Fibroblast of pulmonary artery (primary cell): Measurements from ENCODE around the gene ERLEC1.

Experiments
- DNase-seq: peaks from one replicate; pipeline ENCODE4 v3.0.0-alpha.2; 2010; ENCODE audit warnings: low read depth
- H3K4me3 ChIP-seq: replicated peaks from 2 replicates; pipeline ENCODE4 v1.5.1; 2011; ENCODE audit warnings: low read depth, mild to moderate bottlenecking, control low read depth, low read length, moderate library complexity
- TF ChIP-seq, protein P1 (sequence below): IDR thresholded peaks from 2 replicates; pipeline ENCODE4 v1.5.1; 2011; ENCODE audit warnings: mild to moderate bottlenecking, control low read depth, low read length, inconsistent platforms; ENCODE audit errors: missing control alignments

Gene ERLEC1, protein sequence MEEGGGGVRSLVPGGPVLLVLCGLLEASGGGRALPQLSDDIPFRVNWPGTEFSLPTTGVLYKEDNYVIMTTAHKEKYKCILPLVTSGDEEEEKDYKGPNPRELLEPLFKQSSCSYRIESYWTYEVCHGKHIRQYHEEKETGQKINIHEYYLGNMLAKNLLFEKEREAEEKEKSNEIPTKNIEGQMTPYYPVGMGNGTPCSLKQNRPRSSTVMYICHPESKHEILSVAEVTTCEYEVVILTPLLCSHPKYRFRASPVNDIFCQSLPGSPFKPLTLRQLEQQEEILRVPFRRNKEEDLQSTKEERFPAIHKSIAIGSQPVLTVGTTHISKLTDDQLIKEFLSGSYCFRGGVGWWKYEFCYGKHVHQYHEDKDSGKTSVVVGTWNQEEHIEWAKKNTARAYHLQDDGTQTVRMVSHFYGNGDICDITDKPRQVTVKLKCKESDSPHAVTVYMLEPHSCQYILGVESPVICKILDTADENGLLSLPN

DNA sequence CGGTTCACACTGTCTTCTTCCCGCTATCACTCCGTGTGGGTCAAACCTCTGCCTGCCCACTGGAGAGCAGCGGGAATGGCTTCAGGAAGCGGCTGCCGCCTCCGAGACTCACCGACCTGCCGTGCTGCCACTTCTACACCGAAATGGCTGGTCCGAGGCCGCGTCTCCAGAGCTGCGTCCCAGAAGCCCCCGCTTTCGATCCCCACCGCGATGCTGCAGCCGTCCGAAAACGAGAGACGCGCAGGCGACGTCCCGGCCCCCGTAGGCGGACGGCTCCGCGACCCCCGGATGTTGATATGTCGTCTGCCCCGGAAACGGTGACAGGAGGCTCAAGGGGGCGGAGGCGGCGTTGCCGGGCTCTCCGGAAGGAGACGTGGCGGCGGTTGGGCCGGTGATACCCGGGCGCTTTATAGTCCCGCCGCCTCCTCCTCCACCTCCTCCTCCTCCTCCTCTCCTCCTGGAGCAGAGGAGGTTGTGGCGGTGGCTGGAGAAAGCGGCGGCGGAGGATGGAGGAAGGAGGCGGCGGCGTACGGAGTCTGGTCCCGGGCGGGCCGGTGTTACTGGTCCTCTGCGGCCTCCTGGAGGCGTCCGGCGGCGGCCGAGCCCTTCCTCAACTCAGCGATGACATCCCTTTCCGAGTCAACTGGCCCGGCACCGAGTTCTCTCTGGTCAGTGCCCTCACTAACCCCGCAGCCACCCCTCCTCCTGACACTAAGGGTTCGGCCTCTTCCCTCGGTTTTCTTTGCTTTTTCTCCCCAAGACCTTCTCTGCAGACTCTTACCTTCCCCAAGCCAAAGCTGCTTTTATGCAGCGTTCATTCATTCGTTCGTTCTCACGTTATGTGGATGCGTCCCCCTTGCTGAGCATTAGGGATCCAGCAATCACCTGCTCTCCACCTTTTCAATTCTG, at the start of gene ERLEC1, which contains the start of gene ASB3:
TSS of gene ERLEC1 (plus strand) at position 340 of the 909 bp plus-strand sequence. CDS start at position 507, 167 bp downstream.
TSS of gene ASB3 (minus strand) at position 249 of the 909 bp plus-strand sequence. CDS start 21,381 bp downstream, outside the sequence.
- DNase-seq: peak; percentile 84
- TF ChIP-seq, protein P1, sequence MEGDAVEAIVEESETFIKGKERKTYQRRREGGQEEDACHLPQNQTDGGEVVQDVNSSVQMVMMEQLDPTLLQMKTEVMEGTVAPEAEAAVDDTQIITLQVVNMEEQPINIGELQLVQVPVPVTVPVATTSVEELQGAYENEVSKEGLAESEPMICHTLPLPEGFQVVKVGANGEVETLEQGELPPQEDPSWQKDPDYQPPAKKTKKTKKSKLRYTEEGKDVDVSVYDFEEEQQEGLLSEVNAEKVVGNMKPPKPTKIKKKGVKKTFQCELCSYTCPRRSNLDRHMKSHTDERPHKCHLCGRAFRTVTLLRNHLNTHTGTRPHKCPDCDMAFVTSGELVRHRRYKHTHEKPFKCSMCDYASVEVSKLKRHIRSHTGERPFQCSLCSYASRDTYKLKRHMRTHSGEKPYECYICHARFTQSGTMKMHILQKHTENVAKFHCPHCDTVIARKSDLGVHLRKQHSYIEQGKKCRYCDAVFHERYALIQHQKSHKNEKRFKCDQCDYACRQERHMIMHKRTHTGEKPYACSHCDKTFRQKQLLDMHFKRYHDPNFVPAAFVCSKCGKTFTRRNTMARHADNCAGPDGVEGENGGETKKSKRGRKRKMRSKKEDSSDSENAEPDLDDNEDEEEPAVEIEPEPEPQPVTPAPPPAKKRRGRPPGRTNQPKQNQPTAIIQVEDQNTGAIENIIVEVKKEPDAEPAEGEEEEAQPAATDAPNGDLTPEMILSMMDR: no peak
- H3K4me3 ChIP-seq: peak within 1 kb of the TSS; percentile 98

DNA sequence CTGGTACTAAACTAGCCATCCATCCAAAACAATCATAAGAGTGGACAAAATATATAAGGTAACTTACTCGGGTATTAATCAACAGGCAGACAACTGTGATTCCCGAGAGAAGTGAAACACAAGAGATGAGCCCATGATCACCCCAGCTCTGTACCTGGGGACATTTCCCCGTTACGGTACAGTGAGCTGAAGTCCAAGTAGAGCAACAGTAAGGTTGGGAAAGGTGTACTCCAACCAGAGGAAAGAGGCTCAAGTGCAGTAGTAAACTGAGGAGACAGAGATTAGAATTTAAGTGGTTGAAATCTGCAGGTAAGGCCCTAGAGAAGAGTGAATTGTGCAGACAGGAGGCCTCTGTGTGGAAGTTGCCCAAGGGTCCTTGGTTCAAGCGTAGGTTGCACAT, 49.8 kb upstream of the ERLEC1 start:
- DNase-seq: no peak
- TF ChIP-seq, protein P1: no peak
- no peak overlapping the region for H3K4me3 ChIP-seq

DNA sequence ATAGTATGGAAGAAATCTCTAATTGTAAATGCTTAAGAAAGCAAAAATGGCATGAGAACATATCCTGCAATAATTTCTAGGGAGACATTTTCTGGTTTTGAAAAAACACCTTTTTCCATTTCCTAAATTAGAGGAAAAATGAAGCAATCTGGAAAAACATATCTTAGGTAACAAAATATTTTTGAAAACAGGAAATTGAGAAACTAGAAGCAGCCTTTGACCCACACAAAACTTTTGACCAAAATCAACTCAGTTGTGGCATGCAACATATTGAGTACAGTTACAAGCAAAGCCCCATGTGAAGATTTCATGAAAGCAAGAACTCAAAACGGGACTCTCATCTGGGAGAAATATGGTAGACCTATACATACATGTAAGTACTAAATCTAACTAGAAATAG, 47.8 kb upstream of the ERLEC1 start:
- H3K4me3 ChIP-seq: no peak overlapping the region
- TF ChIP-seq, protein P1: no peak
- DNase-seq: peak; percentile 43

DNA sequence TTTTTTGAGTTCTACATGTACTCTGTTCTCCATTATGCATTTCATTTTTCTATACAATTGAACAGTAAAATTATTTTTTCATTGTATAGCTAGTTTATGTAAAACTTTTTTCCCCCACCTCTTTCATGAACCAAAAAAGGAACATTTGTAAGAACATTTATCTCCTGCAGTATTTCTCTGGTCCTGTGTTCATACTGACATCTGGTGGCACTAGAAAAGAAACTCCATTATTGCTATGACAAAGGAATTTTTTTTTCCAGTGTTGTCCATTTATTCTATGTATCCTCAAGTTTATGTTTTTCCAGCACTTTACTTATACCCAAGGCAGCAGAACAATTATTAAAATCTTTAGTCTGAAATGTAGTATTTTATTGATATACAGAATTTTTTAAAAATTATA, 46.7 kb upstream of the ERLEC1 start:
- peak; percentile 73 for DNase-seq
- H3K4me3 ChIP-seq: no peak overlapping the region
- TF ChIP-seq, protein P1: peak; percentile 51

DNA sequence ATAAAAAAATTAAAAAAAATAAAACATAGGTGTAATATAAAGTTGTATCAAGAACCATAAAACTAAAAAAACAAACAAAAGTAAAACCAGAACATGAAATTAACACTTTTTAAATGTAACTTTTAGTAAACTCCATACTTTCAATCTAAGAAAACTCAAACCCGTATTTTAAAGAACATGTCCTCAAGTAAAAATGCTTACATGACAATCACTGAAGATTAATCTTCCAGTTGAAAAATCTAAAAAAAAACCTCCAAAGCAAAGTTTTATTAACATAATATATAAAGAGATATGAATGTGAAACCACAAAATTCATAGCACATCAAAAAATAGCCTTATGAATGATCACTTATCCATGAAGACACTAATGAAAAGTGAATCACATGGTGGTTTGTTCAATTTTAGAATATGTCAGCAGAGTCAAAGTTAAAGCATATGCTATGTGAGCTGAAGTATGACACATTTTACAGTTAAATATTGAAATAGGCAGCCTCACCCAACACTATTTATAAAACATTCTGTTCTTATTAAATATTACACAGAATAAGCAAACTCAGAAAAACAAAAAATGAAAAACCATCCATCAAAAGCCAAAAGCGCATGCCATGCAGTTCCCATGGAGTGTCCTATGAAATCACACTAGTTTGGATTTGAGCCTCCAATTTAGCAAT, 42.3 kb upstream of the ERLEC1 start:
- TF ChIP-seq, protein P1: no peak
- DNase-seq: no peak

DNA sequence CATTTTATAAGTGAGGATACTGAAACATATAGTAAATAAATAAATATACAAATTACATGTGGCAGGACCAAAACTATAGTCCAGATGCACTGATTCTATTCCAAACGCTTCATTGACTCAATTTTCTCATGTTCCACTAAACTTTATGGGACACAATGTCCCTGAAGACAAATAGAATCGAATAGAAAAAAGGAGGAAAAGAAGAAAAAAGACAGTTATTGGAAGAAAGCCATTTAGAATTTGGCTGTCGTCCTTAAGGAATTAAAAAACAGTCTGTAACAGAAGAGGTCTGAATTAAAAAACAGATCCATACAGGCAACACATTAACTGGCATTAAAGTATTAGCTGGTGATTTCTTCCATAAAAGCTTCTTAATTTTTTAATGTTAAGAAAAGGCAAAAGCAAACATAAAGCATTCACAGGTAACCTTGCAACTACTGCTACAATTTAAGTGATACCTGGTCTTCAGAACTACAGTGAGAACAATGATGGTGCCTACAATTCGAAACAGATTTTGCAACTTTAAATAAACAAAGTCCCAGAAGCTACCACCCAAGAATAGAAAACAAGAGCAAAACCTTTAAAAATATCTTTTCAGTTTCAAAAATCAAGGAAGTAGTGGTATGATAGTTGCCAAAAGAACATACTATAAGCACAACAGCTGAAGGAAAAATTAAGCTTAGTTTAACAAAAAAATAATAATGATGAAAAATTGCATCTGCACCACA, 36.6 kb upstream of the ERLEC1 start:
- no peak overlapping the region for H3K4me3 ChIP-seq
- TF ChIP-seq, protein P1: no peak
- no peak for DNase-seq

More for the DNA sequence above, 42.3 kb upstream of the ERLEC1 start:
- H3K4me3 ChIP-seq: no peak overlapping the region
